ENCODE data around the gene ASXL3.

The ASXL3 gene

GRCh38 chr18:33755391-33755790, 177.4 kb downstream of the ASXL3 start:
- ATAC-seq (no peak), DNase-seq (no peak)
- H3K27me3 Mint-ChIP-seq = no peaks in the 10 kb centered on the region

GRCh38 chr18:33755931-33756560, 178.0 kb downstream of the ASXL3 start:
- H3K4me1 Mint-ChIP-seq = no peaks in the 10 kb centered on the region
- no peak for DNase-seq
- ATAC-seq = no peak
- no peaks in the 10 kb centered on the region for H3K27me3 Mint-ChIP-seq
- no peak overlapping the region for H3K27ac Mint-ChIP-seq
- no peak overlapping the region for H3K4me3 Mint-ChIP-seq
- H3K9me3 Mint-ChIP-seq = peaks cover 0 to 5% of the 10 kb centered on the region in 2 donors

More at GRCh38 chr18:33755391-33755790, 177.4 kb downstream of the ASXL3 start:
- H3K27ac Mint-ChIP-seq = no peak overlapping the region
- H3K9me3 Mint-ChIP-seq = peaks cover 0 to 5% of the 10 kb centered on the region in 2 donors
- no peaks in the 10 kb centered on the region for H3K4me1 Mint-ChIP-seq
- no peak overlapping the region for H3K4me3 Mint-ChIP-seq

- Mint-ChIP-seq H3K4me3 (no peak overlapping the region), H3K27ac (no peak overlapping the region), H3K9me3 (peaks cover 0 to 5% of the 10 kb centered on the region in 2 donors), H3K4me1 (no peaks in the 10 kb centered on the region), H3K27me3 (no peaks in the 10 kb centered on the region)
- ATAC-seq (no peak), DNase-seq (no peak)
Measured at GRCh38 chr18:33757037-33757436, 179.0 kb downstream of the ASXL3 start.

GRCh38 chr18:33761363-33761762, 183.3 kb downstream of the ASXL3 start:
- H3K9me3 Mint-ChIP-seq = peaks cover 0 to 5% of the 10 kb centered on the region in 2 donors
- no peak overlapping the region for H3K4me3 Mint-ChIP-seq
- H3K27me3 Mint-ChIP-seq = no peaks in the 10 kb centered on the region
- no peak overlapping the region for H3K27ac Mint-ChIP-seq
- DNase-seq (no peak), ATAC-seq (no peak)
- no peaks in the 10 kb centered on the region for H3K4me1 Mint-ChIP-seq

DNA sequence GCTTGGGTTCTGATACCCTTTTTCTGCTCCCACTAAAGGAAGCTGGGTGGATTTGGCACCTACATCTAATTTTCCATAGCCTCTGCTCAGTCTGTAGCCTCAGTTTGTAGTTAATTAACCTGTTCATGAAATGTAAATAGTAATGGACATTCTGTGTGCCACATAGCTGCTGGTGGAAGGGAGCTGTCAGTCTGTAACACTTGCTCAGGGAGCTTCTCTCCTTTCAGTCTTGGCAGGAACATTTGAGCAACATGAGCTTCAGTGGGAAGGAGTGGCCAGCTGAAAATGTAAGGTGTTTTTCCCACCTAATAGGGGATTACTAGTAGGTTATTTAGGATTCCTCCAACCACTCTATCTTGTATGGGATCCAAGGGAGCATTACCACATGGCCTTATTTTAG, 203.4 kb downstream of the ASXL3 start:
- ATAC-seq (no peak), DNase-seq (no peak)
- H3K4me3 Mint-ChIP-seq = no peak overlapping the region
- no peak overlapping the region for H3K27ac Mint-ChIP-seq
- no peaks in the 10 kb centered on the region for H3K4me1 Mint-ChIP-seq
- H3K9me3 Mint-ChIP-seq = peaks cover 20 to 22% of the 10 kb centered on the region in 2 donors
- no peaks in the 10 kb centered on the region for H3K27me3 Mint-ChIP-seq
